Measurements from ENCODE around the gene GCAT.

GCAT gene

GRCh38 chr22:37811867-37812266 is 4.1 kb downstream of the GCAT start:
- no peak for DNase-seq

- DNase-seq: no peak
Measured at GRCh38 chr22:37812869-37813678, 5.3 kb downstream of the GCAT start.

GRCh38 chr22:37815593-37815992 is 7.9 kb downstream of the GCAT start:
- no peak for DNase-seq

DNA sequence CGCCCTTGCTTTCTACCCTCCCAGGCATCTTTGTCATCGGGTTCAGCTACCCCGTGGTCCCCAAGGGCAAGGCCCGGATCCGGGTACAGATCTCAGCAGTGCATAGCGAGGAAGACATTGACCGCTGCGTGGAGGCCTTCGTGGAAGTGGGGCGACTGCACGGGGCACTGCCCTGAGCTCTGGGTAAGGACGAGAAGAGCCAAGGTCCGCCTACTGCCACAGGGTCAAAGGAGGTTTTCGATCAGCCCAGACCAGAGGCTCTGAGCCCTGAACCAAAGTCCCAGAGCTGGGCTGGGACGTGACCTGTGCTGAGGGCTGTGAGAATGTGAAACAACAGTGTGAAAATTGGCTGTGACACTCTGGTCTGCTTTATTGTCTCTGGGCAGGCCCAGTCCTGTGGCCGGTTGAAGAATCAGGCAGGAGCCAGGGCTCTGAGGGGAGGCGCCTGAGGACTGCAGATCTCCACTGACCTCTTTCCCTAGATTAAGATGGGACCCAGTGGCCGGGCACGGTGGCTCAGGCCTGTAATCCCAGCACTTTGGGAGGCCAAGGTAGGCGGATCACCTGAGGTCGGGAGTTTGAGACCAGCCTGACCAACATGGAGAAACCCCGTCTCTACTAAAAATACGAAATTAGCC is 8.9 kb downstream of the GCAT start:
- DNase-seq: no peak

DNA sequence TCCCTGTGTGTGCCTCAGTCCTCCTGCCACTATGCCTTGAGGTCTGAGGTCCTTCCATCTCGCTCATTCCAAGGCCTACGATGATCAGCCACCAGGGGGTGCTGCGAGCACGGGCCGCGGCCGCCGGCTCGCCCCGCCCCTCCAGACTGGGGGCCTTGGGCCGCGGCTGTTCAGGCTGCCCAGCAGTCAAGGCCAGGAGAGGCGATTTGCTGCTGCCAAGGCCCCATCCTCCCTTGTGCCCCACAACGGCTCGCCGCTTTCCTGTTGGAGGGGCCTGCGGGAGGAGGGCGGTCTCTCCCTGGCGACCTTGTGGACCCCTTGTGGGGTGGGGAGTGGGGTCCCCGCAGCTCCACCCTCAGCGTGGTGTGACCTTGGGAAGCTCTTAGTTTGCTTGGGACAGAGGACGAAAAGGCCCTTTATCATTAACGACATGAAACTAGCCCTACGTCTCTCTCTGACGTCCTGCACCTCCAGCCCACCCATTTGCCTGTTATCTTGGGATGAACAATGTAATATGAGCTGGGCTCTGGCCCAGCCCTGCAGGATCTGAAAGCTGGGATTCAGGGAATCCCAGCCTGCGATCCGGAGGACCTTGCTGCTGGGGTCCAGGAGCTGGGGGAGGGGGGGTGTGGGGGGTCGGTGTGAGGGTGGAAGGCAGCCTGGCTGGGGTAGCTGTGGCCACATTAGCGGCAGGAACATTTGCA is 10.1 kb downstream of the GCAT start:
- peak; percentile 83 for DNase-seq

DNA sequence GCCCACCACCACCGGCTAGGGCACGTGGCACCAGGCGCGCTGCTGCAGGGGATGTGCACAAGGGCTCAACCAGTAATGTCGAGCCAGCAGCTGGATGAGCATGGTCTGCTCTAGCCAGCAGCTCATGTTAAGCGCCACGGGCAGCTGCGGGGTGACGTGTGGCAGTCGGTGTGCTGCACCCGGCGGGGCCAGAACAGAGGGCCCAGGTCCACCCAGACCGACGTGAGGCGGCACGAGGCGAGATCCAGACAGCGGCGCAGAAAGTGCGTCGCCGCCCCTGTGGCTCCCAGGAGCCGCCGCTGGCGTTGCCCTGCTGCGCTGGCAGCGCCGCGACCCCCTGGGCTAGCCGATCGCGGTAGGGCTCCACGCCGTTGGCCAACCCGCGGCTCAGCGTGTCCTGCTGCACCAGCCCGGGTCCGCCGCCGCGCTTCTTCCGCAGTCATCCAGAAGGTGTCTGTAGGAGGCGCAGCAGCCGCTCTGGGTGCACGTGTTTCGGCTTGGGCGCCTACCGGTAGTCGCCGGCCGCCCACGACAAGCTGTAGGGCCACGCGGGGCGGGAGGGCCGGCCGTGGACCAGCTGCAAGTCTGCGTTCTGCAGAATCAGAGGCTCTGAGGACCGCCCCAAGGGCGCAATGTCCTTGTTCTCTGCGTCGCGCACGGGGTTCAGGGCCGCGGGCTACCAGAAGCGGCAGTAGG is 10.8 kb downstream of the GCAT start:
- DNase-seq: peak; percentile 69

DNA sequence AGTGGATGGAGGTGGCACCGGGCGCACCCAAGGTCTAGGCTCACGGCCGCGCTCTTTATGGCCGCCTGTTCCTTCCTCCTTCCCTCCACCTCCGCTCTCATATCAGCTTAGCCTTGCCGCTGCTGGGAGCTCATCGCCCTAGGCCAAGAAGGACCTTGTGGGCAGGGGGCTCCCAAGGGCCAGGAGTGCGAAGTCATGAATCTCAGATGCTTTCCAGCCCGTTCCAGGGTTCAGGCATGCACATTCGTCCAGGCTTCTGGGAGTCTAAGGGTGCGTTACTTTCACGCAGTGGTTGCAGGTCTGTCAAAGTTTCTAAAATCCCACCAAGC is 11.3 kb downstream of the GCAT start:
- DNase-seq: no peak

- no peak for DNase-seq
Measured at GRCh38 chr22:37820350-37820749, 12.6 kb downstream of the GCAT start.

GRCh38 chr22:37822079-37822833 is 14.5 kb downstream of the GCAT start:
- no peak for DNase-seq

- no peak for DNase-seq
Measured at GRCh38 chr22:37823134-37823985, 15.6 kb downstream of the GCAT start, which contains the start of gene GALR3. Gene GALR3 (plus strand): TSS chr22:37823382. CDS start chr22:37823407, 25 bp downstream.

GRCh38 chr22:37824674-37825641 is 17.2 kb downstream of the GCAT start:
- no peak for DNase-seq

- DNase-seq: no peak
Measured at GRCh38 chr22:37827056-37827455, 19.3 kb downstream of the GCAT start.

- DNase-seq: no peak
Measured at GRCh38 chr22:37830093-37830842, 22.5 kb downstream of the GCAT start.

DNA sequence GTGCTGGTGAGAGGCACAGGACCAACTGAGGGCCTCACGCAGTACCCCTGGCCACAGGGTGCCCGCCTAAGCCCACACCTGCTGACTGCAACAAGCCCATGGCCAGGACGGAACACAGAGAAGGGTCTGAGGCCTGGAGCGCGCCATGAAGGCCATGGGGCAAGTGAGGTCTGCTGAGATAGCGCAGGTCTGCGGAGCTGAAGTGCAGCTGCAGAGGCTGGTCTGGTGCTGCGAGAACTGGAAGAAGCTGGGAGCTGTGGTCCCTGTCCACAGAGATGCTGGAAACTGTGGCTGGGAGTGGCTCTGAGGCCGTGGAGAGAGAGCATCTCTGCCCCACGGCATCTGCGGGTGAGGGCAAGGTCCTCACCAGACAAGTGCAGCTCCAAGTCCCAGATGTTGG is 23.7 kb downstream of the GCAT start:
- DNase-seq: no peak

- no peak for DNase-seq
Measured at GRCh38 chr22:37832022-37832857, 24.5 kb downstream of the GCAT start.

GRCh38 chr22:37842015-37842793 is 34.5 kb downstream of the GCAT start:
- no peak for DNase-seq

DNA sequence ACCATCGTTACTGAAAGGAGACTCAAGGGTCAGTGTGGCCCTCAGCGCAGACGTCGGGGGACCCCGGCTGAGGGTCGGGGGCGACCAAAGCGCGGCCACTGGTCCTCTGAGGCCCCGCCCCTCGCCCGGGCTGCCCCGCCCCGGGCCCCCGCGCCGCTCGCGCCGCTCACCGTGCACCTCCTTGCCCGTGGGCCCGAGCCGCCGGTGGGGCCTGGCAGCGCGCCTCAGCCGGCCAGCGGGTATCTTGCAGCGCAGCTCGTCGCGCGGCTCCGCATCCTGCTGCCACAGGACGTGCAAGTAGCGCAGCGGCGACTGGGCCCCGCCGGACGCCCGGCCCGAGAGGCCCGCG is 36.0 kb downstream of the GCAT start:
- DNase-seq: no peak

- DNase-seq: no peak
Measured at GRCh38 chr22:37844904-37845329, 37.2 kb downstream of the GCAT start.
